Measurements from ENCODE around the gene HMGCS2. TPM values are rescaled to one million over a fixed set of nuclear protein-coding genes. Genes with fewer than 3 reads are reported as not detected.
A peak's percentile ranks its signal among the peaks of the same experiment; 100 is the strongest.
"Not testable (repeated sequence)": the region's sequence is repeated elsewhere in the genome, so short reads cannot be mapped to it uniquely, and the experiment has no call there.

HMGCS2 gene
- total RNA-seq, 1 experiment from 2014 or later = not detected

DNA sequence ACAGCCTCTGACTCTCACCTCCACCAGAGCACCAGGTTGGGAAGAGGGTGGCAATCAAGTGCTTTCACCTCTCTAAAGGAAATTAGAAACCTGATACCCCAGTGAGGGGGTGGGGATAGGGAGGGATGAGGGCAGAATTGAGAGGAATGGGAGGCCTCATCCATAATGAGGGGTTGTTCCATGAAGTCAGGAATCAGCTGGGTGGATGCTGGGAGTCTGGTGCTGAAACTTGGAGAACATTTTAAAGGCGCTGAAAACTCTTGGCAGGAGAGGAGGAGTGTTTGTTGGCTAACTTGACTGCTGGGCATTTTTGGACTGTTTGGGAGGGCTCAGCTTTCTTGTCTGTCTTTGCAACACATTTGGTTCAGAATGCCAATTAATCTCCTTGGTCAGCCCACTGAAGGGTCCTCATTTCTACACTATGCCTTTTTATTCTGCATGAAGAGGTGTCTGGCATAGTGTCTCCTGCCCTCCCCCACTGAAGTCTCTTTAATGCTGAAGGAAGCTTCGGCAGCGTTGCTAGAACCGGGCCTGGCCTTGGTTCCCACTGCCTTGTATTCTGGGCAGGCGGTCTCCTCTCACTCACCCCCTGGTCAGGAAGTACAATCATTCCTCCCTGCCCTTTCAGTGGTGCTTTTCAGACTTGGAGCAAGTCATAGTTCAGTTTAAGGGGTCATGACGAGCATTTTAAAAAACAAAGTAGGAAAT, 54.8 kb downstream of the HMGCS2 start:
- H3K27ac Mint-ChIP-seq (ENCODE audit: unreplicated experiment) = peak overlapping the region; percentile 98
- peak overlapping the region; percentile 90 for H3K4me3 Mint-ChIP-seq (ENCODE audit: low read depth, unreplicated experiment)
- no peak for DNase-seq
- no TSS peak for BruUV-seq (replicated peaks)
- H3K27me3 Mint-ChIP-seq (ENCODE audit: unreplicated experiment) = no peaks in the 10 kb centered on the region
- peaks cover 50% of the 10 kb centered on the region for H3K4me1 Mint-ChIP-seq (ENCODE audit: low read depth, unreplicated experiment)
- TF ChIP-seq, protein P1, sequence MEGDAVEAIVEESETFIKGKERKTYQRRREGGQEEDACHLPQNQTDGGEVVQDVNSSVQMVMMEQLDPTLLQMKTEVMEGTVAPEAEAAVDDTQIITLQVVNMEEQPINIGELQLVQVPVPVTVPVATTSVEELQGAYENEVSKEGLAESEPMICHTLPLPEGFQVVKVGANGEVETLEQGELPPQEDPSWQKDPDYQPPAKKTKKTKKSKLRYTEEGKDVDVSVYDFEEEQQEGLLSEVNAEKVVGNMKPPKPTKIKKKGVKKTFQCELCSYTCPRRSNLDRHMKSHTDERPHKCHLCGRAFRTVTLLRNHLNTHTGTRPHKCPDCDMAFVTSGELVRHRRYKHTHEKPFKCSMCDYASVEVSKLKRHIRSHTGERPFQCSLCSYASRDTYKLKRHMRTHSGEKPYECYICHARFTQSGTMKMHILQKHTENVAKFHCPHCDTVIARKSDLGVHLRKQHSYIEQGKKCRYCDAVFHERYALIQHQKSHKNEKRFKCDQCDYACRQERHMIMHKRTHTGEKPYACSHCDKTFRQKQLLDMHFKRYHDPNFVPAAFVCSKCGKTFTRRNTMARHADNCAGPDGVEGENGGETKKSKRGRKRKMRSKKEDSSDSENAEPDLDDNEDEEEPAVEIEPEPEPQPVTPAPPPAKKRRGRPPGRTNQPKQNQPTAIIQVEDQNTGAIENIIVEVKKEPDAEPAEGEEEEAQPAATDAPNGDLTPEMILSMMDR (IDR thresholded peaks at IDR 0.05; ENCODE audit: unreplicated experiment) = no peak
- CTCF ChIA-PET = no interaction called here
- intact Hi-C loops (cut with micrococcal nuclease; ENCODE audit: unreplicated experiment) = loop anchor here (5.0 kb wide), 1 partner anchor 102 kb away; no protein-coding TSS in a partner anchor
- no peaks in the 10 kb centered on the region for H3K9me3 Mint-ChIP-seq (ENCODE audit: low read depth, unreplicated experiment)
- H3K36me3 Mint-ChIP-seq (ENCODE audit: insufficient read depth, unreplicated experiment) = peaks cover 30% of the 10 kb centered on the region

DNA sequence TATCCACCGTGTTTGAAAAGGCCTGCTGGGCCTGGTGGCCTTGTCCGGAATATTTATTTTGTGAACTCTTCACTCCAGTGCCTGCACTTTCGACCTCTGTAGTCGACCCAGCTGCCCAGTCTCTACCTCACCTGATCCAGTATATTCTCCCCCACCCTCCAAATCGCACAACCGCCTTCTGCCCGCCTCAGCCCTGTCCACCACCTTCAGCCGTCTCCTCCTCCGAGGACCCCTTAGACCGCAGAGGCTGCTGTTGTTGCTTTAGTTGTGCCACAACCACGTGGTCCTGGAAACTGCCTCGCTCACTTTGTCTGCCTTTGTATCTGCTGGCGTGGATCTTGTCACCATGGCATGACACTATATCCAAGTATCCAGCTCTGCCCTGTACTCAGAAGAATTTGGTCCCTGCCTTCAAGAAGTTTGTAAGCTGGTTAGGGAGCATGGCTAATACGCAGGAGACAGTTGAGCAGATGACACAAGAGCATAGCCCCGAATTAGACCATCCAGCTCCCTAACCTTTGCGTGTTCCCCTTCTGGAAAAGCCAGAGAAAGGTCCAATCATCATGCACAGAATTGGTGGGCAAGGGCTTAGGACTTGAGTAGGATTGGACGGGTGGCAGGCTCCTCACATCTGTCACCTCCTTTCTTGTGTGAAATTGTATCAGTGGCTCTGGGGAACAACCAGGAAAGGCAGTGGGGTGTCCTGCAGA, 55.5 kb downstream of the HMGCS2 start:
- Mint-ChIP-seq H3K36me3 (ENCODE audit: insufficient read depth, unreplicated experiment) (peaks cover 30% of the 10 kb centered on the region), H3K9me3 (ENCODE audit: low read depth, unreplicated experiment) (no peaks in the 10 kb centered on the region), H3K4me3 (ENCODE audit: low read depth, unreplicated experiment) (peak overlapping the region; percentile 90), H3K27ac (ENCODE audit: unreplicated experiment) (peak overlapping the region; percentile 98), H3K27me3 (ENCODE audit: unreplicated experiment) (no peaks in the 10 kb centered on the region), H3K4me1 (ENCODE audit: low read depth, unreplicated experiment) (peaks cover 43% of the 10 kb centered on the region)
- no peak for DNase-seq
- CTCF ChIA-PET = no interaction called here
- TSS peak; percentile 66 for BruUV-seq (replicated peaks)
- TF ChIP-seq, protein P1 (IDR thresholded peaks at IDR 0.05; ENCODE audit: unreplicated experiment) = no peak
- intact Hi-C loops (cut with micrococcal nuclease; ENCODE audit: unreplicated experiment) = loop anchor here (5.0 kb wide), 1 partner anchor 101 kb away; no protein-coding TSS in a partner anchor

DNA sequence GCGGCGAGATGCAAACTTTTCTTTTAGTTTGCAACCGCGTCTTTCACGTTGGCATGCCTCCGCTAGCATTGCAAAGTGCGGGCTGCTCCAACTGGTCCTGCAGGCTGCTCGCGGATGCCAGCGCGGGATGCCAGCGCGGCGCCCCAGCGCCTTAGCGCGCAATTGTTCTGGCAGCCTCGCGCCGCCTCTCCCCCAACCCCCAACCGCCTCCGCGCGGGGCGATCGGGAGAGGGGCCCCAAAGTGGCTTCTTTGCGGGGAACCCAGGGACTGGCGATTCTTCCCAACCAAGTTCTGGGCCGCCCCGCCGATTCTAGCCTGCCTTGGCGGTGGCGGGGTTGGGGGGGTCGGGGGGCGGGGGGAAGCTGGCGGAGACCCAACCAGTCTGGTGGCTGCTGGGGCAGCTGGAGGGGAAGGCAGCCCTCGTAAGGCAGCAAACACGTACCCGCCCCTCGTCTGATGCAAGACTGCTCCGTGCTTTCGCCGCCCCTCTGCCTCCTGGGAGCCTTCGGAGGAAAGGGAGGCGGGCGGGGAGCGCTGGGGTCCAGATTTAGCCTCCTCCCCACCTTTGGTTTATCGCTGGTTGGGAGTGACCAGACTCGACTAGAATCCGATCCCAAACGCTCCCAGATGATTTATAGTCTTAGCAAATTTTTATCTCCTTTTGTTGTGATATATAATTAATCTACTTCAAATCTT, 56.2 kb downstream of the HMGCS2 start:
- Mint-ChIP-seq H3K36me3 (ENCODE audit: insufficient read depth, unreplicated experiment) (peaks cover 30% of the 10 kb centered on the region), H3K27ac (ENCODE audit: unreplicated experiment) (peak overlapping the region; percentile 98), H3K27me3 (ENCODE audit: unreplicated experiment) (no peaks in the 10 kb centered on the region), H3K4me3 (ENCODE audit: low read depth, unreplicated experiment) (peak overlapping the region; percentile 90), H3K4me1 (ENCODE audit: low read depth, unreplicated experiment) (peaks cover 36% of the 10 kb centered on the region), H3K9me3 (ENCODE audit: low read depth, unreplicated experiment) (no peaks in the 10 kb centered on the region)
- BruUV-seq (replicated peaks) = TSS peak; percentile 89
- CTCF ChIA-PET = interaction anchor here (0.8 to 1.2 kb wide), 4 partner anchors 35 to 97 kb away, joined by 3 to 7 read pairs (median 3); no protein-coding TSS in a partner anchor
- DNase-seq = peak; percentile 76
- TF ChIP-seq, protein P1 (IDR thresholded peaks at IDR 0.05; ENCODE audit: unreplicated experiment) = no peak
- intact Hi-C loops (cut with micrococcal nuclease; ENCODE audit: unreplicated experiment) = loop anchor here (5.0 kb wide), 1 partner anchor 100 kb away; no protein-coding TSS in a partner anchor

DNA sequence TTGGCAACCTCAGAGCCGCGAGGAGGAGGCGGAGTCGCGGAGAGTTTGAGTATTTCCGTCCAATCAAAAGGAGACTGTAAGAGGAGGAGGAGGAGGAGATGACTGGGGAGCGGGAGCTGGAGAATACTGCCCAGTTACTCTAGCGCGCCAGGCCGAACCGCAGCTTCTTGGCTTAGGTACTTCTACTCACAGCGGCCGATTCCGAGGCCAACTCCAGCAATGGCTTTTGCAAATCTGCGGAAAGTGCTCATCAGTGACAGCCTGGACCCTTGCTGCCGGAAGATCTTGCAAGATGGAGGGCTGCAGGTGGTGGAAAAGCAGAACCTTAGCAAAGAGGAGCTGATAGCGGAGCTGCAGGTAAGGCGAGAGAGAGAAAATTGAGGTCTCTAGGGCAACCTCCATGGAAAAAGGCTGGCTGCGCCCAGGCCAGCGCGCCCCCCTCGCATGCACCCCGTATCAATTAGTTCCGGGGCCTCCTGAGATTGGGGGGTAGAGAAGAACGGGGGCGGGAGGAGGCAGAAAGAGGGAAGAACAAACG, 56.8 kb downstream of the HMGCS2 start, which contains the start of gene PHGDH:
PHGDH (plus strand) TSS at position 131 of the 538 bp plus-strand sequence; CDS start at position 220, 89 bp downstream.
- Mint-ChIP-seq H3K36me3 (ENCODE audit: insufficient read depth, unreplicated experiment) (peaks cover 30% of the 10 kb centered on the region), H3K4me3 (ENCODE audit: low read depth, unreplicated experiment) (peak within 1 kb of the TSS; percentile 90), H3K9me3 (ENCODE audit: low read depth, unreplicated experiment) (no peaks in the 10 kb centered on the region), H3K4me1 (ENCODE audit: low read depth, unreplicated experiment) (peaks cover 32% of the 10 kb centered on the region), H3K27ac (ENCODE audit: unreplicated experiment) (peak within 1 kb of the TSS; percentile 98), H3K27me3 (ENCODE audit: unreplicated experiment) (no peaks in the 10 kb centered on the region)
- intact Hi-C loops (cut with micrococcal nuclease; ENCODE audit: unreplicated experiment) = loop anchor here (5.0 kb wide), 1 partner anchor 100 kb away; no protein-coding TSS in a partner anchor
- TF ChIP-seq, protein P1 (IDR thresholded peaks at IDR 0.05; ENCODE audit: unreplicated experiment) = no peak
- DNase-seq = peak; percentile 66
- CTCF ChIA-PET = interaction anchor here (0.8 to 1.2 kb wide), 4 partner anchors 36 to 97 kb away, joined by 3 to 7 read pairs (median 3); no protein-coding TSS in a partner anchor
- BruUV-seq (replicated peaks) = no TSS peak

DNA sequence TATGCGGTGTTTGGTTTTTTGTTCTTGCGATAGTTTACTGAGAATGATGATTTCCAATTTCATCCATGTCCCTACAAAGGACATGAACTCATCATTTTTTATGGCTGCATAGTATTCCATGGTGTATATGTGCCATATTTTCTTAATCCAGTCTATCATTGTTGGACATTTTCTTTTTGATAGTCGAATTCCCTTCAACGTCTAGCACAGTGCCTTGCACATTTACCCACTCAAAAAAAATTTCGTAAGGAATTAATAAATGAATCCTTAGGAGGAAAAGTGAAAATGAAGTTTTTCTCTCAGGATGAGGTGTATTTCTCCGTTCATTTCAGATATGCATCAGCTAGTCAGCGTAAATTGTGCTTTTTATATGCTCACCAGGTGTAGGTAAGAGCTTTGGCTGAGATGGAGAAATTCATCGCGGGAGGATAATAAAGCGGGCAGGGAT, 57.3 kb downstream of the HMGCS2 start:
- intact Hi-C loops (cut with micrococcal nuclease; ENCODE audit: unreplicated experiment) = loop anchor here (5.0 kb wide), 1 partner anchor 99 kb away; no protein-coding TSS in a partner anchor
- peak overlapping the region; percentile 90 for H3K4me3 Mint-ChIP-seq (ENCODE audit: low read depth, unreplicated experiment)
- H3K9me3 Mint-ChIP-seq (ENCODE audit: low read depth, unreplicated experiment); DNase-seq; H3K27me3 Mint-ChIP-seq (ENCODE audit: unreplicated experiment); BruUV-seq (replicated peaks): not testable (repeated sequence)
- H3K27ac Mint-ChIP-seq (ENCODE audit: unreplicated experiment) = peak overlapping the region; percentile 91
- CTCF ChIA-PET = interaction anchor here (0.8 to 1.2 kb wide), 3 partner anchors 36 to 64 kb away, joined by 3 to 7 read pairs (median 3); no protein-coding TSS in a partner anchor
- H3K4me1 Mint-ChIP-seq (ENCODE audit: low read depth, unreplicated experiment) = peaks cover 30% of the 10 kb centered on the region
- H3K36me3 Mint-ChIP-seq (ENCODE audit: insufficient read depth, unreplicated experiment) = peaks cover 30% of the 10 kb centered on the region

DNA sequence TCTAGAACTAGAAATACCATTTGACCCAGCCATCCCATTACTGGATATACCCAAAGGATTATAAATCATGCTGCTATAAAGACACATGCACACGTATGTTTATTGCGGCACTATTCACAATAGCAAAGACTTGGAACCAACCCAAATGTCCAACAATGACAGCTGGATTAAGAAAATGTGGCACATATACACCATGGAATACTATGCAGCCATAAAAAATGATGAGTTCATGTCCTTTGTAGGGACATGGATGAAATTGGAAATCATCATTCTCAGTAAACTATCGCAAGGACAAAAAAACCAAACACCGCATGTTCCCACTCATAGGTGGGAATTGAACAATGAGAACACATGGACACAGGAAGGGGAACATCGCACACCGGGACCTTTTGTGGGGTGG, 62.1 kb downstream of the HMGCS2 start:
- H3K9me3 Mint-ChIP-seq (ENCODE audit: low read depth, unreplicated experiment); DNase-seq; H3K36me3 Mint-ChIP-seq (ENCODE audit: insufficient read depth, unreplicated experiment); CTCF ChIA-PET; H3K27ac Mint-ChIP-seq (ENCODE audit: unreplicated experiment); intact Hi-C loops (cut with micrococcal nuclease; ENCODE audit: unreplicated experiment); BruUV-seq (replicated peaks); H3K27me3 Mint-ChIP-seq (ENCODE audit: unreplicated experiment); H3K4me1 Mint-ChIP-seq (ENCODE audit: low read depth, unreplicated experiment); H3K4me3 Mint-ChIP-seq (ENCODE audit: low read depth, unreplicated experiment): not testable (repeated sequence)
